Measurements from ENCODE around the gene NDUFS7. TPM values are rescaled to one million over a fixed set of nuclear protein-coding genes. Genes with fewer than 3 reads are reported as not detected.

NDUFS7 gene
- total RNA-seq, 2 donors from 2014 or later = 96.5 to 107 TPM

DNA sequence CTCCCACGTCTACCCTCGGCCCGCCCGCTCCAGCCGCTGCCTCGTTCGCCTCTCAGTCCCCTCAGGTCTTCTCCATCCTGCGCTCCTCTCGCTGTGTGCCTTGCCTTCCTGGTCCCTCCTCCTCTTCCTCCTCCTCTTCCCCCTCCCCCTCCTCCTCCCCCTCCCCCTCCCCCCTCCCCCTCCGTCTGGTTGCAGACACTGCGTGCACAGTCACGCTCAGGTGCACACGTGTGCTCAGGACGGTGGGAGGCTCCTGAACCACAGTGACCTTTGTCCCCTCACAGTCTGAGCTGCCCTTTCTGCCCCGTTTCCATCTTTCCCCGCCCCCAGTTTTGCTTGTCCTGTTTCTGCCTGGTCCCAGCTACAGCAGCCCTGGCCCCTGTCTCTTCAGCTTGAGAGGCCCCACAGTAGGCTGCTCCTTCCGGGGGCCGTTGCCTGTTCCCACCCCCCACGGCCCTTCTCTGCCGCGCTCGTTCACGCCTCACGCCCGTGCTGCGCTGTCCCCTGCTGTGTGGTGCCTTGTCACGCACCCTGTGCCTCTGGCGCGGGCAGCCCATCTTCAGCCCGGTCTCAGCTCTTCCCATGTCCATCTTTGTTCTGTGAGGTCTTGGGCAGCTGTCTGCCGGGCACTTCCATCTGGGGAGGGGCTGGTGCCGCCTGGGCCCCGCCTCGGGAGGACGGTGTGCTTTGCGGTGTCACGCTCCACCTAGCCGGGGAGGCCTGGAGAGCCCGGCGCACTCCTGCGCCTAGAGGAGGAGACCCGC is 40.7 kb downstream of the NDUFS7 start:
- peaks cover 10 to 25% of the 10 kb centered on the region in 2 donors for H3K36me3 Mint-ChIP-seq (ENCODE audit: insufficient read depth in 2 of 2)
- no peak overlapping the region for H3K27ac Mint-ChIP-seq
- H3K9me3 Mint-ChIP-seq = no peaks in the 10 kb centered on the region

DNA sequence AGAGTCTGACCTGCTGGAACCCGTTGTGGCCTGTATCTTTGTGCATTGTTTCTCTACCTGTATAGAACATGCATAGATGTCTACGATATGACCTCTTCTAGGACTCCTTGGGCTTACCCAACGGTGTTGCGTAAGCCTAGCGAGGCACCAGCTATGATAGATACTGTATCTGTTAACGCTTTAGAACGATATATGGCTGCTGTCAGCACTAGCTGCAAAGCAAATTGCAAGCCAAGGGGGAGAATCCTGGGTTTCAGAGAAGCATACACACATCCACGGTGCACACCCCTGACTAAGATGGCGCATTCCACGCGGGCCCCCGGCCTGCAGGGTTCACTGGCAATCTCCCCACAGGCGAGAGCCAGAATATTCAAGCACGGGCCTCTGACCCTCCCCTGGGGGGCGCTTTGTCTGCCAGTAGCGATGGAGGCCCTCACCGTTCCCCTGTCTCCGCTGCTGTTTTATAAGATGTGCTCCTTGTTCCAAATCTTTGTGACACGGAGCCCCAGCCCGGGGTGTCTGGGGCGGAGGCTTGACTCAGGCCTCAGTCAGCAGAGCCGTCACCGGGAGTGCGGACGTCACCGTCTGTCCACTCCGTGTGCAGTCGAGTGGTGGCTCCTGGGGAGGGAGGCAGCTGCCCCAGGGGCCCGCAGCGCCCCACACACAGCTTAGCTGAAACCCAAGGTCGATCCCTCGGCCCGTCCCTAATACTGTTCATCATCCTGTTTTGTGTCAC is 41.6 kb downstream of the NDUFS7 start:
- ATAC-seq (replicated peaks in 1 of 2) = no peak
- Mint-ChIP-seq H3K36me3 (ENCODE audit: insufficient read depth in 2 of 2) (peaks cover 8 to 21% of the 10 kb centered on the region in 2 donors), H3K9me3 (no peaks in the 10 kb centered on the region), H3K27ac (no peak overlapping the region), H3K27me3 (ENCODE audit: low read depth) (no peaks in the 10 kb centered on the region), H3K4me3 (no peak overlapping the region), H3K4me1 (ENCODE audit: low read depth) (no peaks in the 10 kb centered on the region)
- no peak for DNase-seq

More for the DNA sequence above, 40.7 kb downstream of the NDUFS7 start:
- H3K4me1 Mint-ChIP-seq (ENCODE audit: low read depth) = no peaks in the 10 kb centered on the region
- ATAC-seq (replicated peaks in 1 of 2) = no peak
- no peaks in the 10 kb centered on the region for H3K27me3 Mint-ChIP-seq (ENCODE audit: low read depth)
- H3K4me3 Mint-ChIP-seq = no peak overlapping the region
- no peak for DNase-seq

DNA sequence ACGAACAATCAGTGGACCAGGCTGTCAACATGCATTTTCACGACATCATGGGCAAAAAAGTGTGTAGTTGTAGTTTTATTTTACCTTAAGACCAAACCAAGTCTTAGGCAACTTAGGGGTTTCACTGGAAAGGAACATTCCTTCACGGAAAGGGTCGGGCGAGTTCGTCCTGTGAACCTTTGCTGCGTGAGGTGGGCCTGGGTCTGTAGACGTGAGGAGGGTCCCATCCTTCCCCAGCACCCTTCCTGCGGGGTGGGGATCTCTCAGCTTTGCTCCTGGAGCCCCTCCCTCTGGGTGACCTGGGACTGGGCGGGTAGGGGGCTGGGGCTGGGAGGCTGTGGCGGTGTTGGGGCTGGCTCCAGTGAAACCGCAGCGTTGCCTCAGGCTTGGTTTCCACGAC is 42.2 kb downstream of the NDUFS7 start:
- no peaks in the 10 kb centered on the region for H3K9me3 Mint-ChIP-seq
- no peak overlapping the region for H3K4me3 Mint-ChIP-seq
- H3K27ac Mint-ChIP-seq = no peak overlapping the region
- no peaks in the 10 kb centered on the region for H3K27me3 Mint-ChIP-seq (ENCODE audit: low read depth)
- no peaks in the 10 kb centered on the region for H3K4me1 Mint-ChIP-seq (ENCODE audit: low read depth)
- peaks cover 6 to 21% of the 10 kb centered on the region in 2 donors for H3K36me3 Mint-ChIP-seq (ENCODE audit: insufficient read depth in 2 of 2)
- no peak for ATAC-seq (replicated peaks in 1 of 2)
- no peak for DNase-seq

DNA sequence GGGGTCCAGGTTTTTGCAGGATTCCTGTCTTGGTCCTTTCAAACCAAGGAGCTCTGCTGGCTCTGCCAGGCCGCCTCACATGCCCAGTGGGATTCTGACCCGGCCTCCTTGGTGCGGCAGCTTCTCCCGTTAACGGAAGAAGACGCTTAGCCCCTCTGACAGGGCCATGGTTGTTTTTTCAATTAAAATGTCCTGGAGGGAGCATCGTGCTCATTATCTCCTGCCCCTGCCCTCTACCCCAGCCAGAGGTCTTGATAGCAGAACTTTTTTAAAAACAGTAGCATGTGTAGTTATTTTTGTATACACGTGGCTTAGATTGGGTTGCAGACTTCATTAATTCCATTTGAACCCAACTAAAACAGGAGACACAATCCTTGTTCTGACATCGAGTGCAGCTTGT is 43.0 kb downstream of the NDUFS7 start:
- Mint-ChIP-seq H3K4me3 (no peak overlapping the region), H3K36me3 (ENCODE audit: insufficient read depth in 2 of 2) (peaks cover 6 to 20% of the 10 kb centered on the region in 2 donors), H3K27ac (no peak overlapping the region), H3K9me3 (no peaks in the 10 kb centered on the region), H3K27me3 (ENCODE audit: low read depth) (no peaks in the 10 kb centered on the region), H3K4me1 (ENCODE audit: low read depth) (no peaks in the 10 kb centered on the region)
- DNase-seq = no peak
- ATAC-seq (replicated peaks in 1 of 2) = no peak

DNA sequence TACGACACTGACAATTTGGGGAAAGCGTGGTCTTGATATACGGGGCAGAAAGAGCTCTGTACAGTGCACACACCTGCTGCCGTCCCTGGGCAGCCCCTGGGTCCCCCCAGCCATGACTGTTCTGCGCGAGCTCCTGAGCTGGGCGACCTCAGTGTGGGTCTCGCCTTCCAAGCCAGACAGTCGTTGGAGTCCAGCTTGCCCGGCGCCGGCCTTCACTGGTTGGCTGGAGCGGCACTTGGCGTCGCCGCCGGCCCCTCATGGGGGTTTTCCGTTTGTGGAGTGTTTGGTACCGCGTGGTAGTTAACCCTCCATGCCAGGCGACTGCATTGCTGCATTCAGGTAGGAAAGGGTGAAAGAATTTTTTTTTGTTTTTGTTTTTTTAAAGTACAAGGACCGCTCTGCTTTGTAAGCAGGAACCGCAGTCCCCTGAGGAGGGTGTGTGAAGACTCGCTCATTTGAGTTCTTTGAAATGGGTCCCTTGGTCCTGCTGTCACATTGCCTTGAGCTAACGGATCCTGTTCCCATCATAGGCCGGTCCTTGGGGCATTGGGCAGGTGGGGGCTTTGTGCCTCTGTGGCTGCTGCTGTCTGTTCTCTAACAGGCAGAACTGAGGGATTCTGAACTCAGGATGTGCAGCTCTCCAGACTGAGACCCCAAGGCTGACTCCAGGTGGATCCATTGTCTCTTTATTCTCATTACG is 43.7 kb downstream of the NDUFS7 start:
- Mint-ChIP-seq H3K27ac (no peak overlapping the region), H3K9me3 (no peaks in the 10 kb centered on the region), H3K27me3 (ENCODE audit: low read depth) (no peaks in the 10 kb centered on the region), H3K4me3 (no peak overlapping the region), H3K4me1 (ENCODE audit: low read depth) (no peaks in the 10 kb centered on the region), H3K36me3 (ENCODE audit: insufficient read depth in 2 of 2) (peaks cover 6 to 21% of the 10 kb centered on the region in 2 donors)
- ATAC-seq (replicated peaks in 1 of 2) (no peak), DNase-seq (no peak)

DNA sequence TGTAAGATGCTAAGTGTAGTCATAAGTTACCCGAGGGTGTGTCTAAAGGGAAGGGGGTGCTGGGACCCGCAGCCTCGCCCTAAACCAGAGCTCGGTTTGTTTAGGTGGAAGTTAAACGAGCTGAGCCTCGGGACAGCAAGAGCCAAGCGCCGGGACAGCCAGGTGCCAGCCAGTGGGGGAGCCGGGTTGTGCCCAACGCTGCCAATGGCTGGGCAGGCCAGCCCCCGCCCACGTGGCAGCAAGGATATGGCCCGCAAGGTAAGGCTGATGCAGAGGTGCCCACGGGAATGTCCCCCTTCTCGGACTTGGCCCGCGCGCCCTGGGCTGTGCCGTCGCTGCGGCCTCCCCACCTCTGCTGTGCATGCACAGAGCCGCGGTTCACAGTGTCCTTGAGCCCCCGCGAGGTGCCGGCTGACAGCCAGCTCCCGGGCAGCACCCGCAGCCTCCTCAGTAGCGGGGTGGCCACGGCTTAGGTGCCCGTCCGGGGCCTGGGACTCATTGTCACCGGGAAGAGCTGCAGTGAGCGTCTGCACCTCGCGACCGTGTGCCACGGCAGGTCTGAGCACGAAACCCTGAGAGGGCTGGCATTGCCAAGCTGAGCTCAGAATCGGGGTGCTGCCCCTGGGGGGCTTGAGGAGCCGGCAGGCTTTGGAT is 45.2 kb downstream of the NDUFS7 start:
- no peak overlapping the region for H3K27ac Mint-ChIP-seq
- DNase-seq (no peak), ATAC-seq (replicated peaks in 1 of 2) (no peak)
- no peaks in the 10 kb centered on the region for H3K4me1 Mint-ChIP-seq (ENCODE audit: low read depth)
- H3K9me3 Mint-ChIP-seq = no peaks in the 10 kb centered on the region
- no peak overlapping the region for H3K4me3 Mint-ChIP-seq
- peaks cover 0 to 12% of the 10 kb centered on the region in 2 donors for H3K36me3 Mint-ChIP-seq (ENCODE audit: insufficient read depth in 2 of 2)
- no peaks in the 10 kb centered on the region for H3K27me3 Mint-ChIP-seq (ENCODE audit: low read depth)

DNA sequence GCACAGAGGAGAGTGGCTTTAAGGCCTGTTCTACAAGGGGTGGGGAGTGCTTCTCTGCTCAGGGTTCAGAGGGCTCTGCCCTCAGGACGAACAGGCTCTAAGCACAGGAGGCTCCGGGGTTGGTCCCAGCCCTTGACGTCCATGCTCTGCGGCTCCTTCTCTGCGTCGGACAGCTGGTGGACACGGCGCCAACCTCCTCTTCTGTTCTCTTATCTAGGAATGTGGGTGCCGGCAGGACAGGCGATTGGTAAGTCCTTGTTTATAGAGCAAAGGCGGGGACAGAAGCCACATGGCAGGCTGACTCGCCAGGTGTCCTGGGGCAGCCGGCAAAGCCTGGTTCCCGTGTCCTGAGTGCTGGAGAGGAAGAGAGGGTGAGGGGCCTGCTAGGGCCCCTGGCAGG is 46.0 kb downstream of the NDUFS7 start:
- DNase-seq (no peak), ATAC-seq (replicated peaks in 1 of 2) (no peak)
- Mint-ChIP-seq H3K36me3 (ENCODE audit: insufficient read depth in 2 of 2) (peaks cover 0 to 12% of the 10 kb centered on the region in 2 donors), H3K27me3 (ENCODE audit: low read depth) (no peaks in the 10 kb centered on the region), H3K9me3 (no peaks in the 10 kb centered on the region), H3K4me3 (no peak overlapping the region), H3K4me1 (ENCODE audit: low read depth) (no peaks in the 10 kb centered on the region), H3K27ac (no peak overlapping the region)

DNA sequence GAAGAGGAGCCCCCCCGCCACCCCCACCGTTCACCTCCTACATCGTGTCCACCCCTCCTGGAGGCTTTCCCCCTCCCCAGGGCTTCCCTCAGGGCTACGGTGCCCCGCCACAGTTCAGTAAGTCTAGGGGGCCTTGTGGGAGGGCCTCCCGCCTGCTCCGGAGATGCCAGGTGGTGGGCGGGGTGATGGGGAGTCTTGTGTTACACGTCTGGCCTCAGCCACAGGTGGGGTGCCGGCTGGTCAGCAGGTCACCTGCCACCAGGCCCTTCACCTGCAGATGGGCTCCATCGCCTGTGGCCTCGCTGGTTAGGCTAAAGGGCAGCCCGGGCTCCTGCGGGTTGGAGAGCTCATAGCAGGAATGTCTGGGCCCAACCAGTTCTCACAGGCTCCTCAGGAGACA is 46.5 kb downstream of the NDUFS7 start:
- H3K36me3 Mint-ChIP-seq (ENCODE audit: insufficient read depth in 2 of 2) = peaks cover 0 to 8% of the 10 kb centered on the region in 2 donors
- ATAC-seq (replicated peaks in 1 of 2) = no peak
- no peaks in the 10 kb centered on the region for H3K27me3 Mint-ChIP-seq (ENCODE audit: low read depth)
- H3K27ac Mint-ChIP-seq = no peak overlapping the region
- no peak for DNase-seq
- no peaks in the 10 kb centered on the region for H3K4me1 Mint-ChIP-seq (ENCODE audit: low read depth)
- H3K9me3 Mint-ChIP-seq = no peaks in the 10 kb centered on the region
- H3K4me3 Mint-ChIP-seq = no peak overlapping the region

DNA sequence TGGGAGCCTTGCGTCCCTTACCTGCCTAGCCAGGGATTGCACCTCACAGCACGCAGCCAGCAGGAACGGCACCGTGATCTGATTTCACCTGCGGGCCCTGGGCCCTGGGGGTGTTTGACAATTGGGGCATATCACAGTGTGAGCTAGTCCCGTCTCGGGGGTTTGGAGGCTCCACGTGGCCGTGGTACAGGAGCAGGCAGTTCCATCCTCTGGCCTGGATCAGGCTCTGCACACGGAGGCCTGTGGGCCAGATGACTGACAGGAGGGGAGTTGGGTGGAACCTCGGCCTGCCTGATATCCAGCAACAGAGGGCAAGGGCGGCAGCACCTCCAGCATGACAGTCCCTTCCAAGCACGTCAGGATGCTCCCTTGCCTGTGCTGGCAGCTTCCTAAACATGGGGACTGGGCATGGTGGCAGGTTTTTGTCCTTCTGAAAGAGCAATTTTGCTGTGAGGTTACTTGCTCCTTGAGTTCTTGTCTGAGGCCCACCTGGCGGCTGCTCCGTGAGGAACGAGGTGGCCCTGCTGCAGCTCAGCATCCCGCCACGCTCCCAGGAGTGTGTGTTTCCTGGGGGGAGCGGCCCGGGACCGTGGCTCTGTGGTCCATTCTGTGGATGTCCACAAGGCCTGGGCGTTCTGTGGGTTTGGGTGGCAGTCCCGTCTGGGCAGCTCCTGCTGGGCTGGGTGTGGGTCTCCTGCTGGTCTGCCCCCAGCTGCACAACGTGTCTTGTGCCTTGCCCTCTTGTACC is 48.2 kb downstream of the NDUFS7 start:
- no peak for DNase-seq
- H3K27ac Mint-ChIP-seq = no peak overlapping the region
- no peaks in the 10 kb centered on the region for H3K4me1 Mint-ChIP-seq (ENCODE audit: low read depth)
- ATAC-seq (replicated peaks in 1 of 2) = no peak
- H3K9me3 Mint-ChIP-seq = no peaks in the 10 kb centered on the region
- H3K27me3 Mint-ChIP-seq (ENCODE audit: low read depth) = no peaks in the 10 kb centered on the region
- peaks cover 0 to 6% of the 10 kb centered on the region in 2 donors for H3K36me3 Mint-ChIP-seq (ENCODE audit: insufficient read depth in 2 of 2)
- H3K4me3 Mint-ChIP-seq = no peak overlapping the region

DNA sequence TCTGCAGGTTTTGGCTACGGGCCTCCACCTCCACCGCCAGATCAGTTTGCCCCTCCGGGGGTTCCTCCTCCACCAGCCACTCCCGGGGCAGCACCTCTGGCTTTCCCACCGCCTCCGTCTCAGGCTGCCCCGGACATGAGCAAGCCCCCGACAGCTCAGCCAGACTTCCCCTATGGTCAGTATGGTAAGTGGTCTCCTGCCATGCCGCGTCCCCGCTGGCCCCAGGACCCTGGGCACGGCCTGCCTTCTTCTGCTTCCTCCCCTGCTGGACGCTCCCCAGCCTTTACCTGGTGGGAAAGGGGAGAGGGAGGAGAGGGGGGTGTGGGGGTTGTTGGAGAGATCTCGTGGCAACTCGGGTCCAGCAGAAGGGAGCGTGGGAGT is 48.8 kb downstream of the NDUFS7 start:
- peaks cover 0 to 6% of the 10 kb centered on the region in 2 donors for H3K36me3 Mint-ChIP-seq (ENCODE audit: insufficient read depth in 2 of 2)
- H3K9me3 Mint-ChIP-seq = no peaks in the 10 kb centered on the region

DNA sequence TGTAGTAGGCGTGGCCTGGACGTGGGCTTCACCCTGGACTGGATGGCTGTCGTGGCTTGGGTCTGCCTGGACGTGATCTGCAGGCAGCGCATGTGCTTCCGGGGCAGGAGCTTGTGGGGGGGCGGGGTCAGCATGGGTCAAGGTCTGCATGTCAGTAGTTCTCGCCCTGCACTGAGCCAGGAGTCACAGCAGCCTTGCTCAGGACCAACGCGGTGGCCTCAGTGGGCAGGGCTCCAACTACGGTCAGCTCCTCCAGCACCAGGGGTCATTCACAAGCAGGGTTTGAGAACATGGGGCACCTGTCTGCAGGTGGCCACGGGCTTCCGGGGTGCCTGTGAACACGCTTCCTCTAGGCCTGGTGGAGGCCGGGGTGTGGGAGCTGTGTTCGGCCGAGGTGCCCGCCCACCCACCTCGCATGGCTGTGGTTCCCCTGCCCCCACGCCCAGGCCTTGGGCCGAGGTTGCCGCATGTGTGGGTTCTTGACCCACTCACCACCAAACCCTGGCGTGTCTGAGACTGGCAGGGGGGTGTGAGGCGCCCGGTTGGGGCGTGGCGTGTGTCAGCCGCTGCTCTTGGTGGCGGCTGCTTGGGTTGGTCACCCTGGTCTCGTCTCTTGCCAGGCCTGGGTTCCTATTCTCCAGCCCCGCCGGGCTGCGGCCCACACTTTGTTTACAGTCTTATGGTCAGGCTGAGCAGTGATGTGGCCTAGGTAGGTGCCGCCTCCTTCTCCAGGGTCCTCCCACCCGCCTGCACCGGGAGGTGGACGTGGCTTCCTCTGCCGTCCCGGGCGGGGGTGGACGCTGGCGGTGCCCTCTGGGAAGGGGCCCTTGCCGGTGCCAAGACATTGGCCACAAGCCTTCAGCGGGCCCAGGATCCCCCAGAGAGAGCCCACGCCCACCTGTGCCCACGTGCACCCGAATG is 49.7 kb downstream of the NDUFS7 start:
- H3K27me3 Mint-ChIP-seq (ENCODE audit: low read depth) = no peaks in the 10 kb centered on the region
- no peak overlapping the region for H3K27ac Mint-ChIP-seq
- DNase-seq (no peak), ATAC-seq (replicated peaks in 1 of 2) (no peak)
- H3K4me3 Mint-ChIP-seq = no peak overlapping the region
- peaks cover 7% of the 10 kb centered on the region for H3K4me1 Mint-ChIP-seq (ENCODE audit: low read depth)
- peaks cover 3 to 5% of the 10 kb centered on the region in 2 donors for H3K36me3 Mint-ChIP-seq (ENCODE audit: insufficient read depth in 2 of 2)
- H3K9me3 Mint-ChIP-seq = no peaks in the 10 kb centered on the region

More for the DNA sequence above, 48.8 kb downstream of the NDUFS7 start:
- DNase-seq (no peak), ATAC-seq (replicated peaks in 1 of 2) (no peak)
- Mint-ChIP-seq H3K4me1 (ENCODE audit: low read depth) (no peaks in the 10 kb centered on the region), H3K27ac (no peak overlapping the region), H3K4me3 (no peak overlapping the region), H3K27me3 (ENCODE audit: low read depth) (no peaks in the 10 kb centered on the region)

DNA sequence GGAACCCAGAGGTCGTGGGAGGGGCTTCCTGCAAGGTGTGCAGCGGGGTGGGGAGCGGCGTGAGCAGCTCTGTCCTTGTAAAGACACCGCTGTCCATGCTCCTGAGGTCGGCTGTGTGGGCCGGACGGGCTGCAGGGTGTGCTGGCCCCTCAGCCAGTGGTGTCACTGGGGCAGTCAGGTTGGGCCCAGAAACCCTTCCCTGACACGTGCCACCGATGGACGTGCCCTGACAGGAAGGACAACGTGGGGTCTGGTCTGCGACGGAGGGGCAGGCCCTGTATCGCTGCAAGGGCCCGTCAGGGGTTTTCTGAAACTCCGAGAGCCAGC is 50.3 kb downstream of the NDUFS7 start:
- ATAC-seq (replicated peaks in 1 of 2) (no peak), DNase-seq (no peak)
- Mint-ChIP-seq H3K27ac (no peak overlapping the region), H3K36me3 (ENCODE audit: insufficient read depth in 2 of 2) (peaks cover 3 to 5% of the 10 kb centered on the region in 2 donors), H3K27me3 (ENCODE audit: low read depth) (no peaks in the 10 kb centered on the region), H3K4me1 (ENCODE audit: low read depth) (peaks cover 7% of the 10 kb centered on the region), H3K9me3 (no peaks in the 10 kb centered on the region), H3K4me3 (no peak overlapping the region)

Measured in activated T-cell treated with anti-CD3 and anti-CD28 coated beads, Interleukin-2, amount 50 U/mL, for 72 hours (primary cell).